T-helper 2 cell (primary cell): ENCODE data around the gene RERE.
"Not testable (repeated sequence)": the region's sequence is repeated elsewhere in the genome, so short reads cannot be mapped to it uniquely, and the experiment has no call there.

Experiments used
- DNase-seq, 5 experiments: peaks; one replicate each; pipeline versions ENCODE4 v3.0.0 to v3.0.0-alpha.2; 2012 to 2022

Gene RERE

DNA sequence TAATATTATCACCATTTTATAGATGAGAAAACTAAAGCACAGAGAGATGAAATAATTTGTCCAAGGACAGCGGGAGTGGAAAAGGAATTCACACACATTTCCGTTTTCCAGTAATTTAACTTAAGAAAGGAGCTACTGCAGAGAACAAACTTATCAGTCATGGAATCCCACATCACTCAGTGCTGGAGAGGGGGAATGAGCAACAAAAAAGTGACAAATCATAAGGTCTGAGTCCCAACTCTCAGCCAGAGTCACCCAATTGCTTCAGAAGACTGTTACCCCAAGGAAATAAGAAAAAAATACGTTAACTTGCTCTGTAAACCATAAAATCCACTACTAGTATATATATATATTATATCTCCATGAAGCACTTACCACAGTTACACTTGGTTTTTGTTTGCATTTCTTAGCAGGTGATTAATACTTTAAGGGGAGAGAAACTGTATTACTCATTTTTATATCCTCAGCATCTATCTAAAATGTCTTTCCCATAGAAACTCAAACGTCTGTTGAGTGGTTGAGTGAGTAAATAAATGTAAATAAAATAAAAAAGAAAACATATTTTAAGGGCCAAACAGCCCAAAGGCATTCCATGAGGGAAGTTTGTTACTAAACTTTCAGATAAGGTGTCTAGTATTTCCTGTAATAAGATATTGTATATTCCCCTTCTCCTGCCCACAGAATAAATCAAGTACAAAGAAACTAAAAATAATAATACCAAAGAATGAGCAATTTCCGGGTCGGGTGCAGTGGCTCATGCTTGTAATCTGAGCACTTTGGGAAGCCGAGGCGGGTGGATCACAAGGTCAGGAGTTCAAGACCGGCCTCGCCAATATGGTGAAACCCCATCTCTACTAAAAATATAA, 422.8 kb downstream of the RERE start:
- peak in 2 of 5 experiments; percentile 20 to 28 for DNase-seq

DNA sequence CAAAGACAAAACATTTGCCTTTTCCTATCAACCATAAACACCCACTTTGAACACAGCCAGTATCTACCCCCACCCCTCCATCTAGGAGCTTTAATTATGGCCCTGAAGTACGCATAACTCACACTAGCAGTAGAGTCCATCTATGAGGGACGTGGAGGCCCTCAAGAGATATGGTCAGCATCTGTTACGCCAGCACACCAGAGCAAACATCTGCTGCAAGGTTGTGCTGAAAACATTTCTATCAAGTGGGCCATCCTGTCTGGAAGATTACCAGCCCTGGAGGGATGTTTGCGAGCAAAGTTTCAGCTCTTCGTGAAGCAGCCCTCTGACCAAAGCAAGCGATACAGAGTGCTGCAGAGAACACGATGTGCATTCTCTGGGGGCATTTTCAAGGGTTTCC, 424.9 kb downstream of the RERE start:
- DNase-seq: no peak

DNA sequence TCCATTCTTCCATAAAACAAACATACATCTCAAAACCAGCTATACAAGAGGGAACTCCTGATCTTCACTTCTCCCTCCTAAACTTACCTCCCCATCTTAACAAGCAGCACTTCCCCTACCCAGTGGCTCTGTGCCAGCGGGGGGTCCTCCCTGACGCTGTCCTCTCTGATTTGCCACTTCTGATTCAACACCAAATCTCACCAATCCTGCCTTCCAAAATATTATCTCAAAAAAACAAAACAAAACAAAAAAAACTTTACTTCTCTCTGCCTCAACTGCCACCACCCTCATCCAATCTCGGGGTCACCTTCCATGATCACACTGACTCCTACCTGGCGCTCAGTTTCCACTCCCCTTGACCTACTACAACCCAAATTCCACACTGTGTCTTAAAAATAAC, 426.7 kb downstream of the RERE start:
- no peak for DNase-seq

DNA sequence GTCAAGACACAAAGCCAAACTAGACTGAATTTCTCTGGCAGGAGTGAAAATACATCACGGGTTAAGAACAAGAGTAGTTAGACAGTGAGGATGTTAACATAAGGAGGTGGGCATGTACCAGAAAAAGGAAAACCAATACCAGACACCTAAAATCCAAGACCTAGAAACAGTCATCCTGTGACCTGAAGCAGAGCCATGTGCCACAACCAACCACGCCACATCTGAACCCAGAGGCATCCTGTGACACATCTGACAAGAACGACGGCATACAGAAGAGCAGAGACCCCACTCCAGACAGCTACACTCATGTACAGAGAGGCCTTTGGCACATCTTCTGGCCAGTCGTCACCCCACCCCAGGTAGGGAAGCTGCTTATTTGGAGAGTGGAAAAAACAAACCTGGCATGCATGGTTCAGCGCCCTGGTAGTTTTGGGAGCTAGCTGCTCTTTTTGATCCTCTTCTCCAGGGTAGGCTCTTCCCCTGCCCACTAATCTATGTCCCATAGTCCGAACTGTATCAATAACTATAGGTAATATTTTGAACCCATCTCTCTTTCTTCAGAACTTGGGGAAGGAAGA, 427.4 kb downstream of the RERE start:
- peak in 1 of 5 experiments; percentile 60 for DNase-seq

DNA sequence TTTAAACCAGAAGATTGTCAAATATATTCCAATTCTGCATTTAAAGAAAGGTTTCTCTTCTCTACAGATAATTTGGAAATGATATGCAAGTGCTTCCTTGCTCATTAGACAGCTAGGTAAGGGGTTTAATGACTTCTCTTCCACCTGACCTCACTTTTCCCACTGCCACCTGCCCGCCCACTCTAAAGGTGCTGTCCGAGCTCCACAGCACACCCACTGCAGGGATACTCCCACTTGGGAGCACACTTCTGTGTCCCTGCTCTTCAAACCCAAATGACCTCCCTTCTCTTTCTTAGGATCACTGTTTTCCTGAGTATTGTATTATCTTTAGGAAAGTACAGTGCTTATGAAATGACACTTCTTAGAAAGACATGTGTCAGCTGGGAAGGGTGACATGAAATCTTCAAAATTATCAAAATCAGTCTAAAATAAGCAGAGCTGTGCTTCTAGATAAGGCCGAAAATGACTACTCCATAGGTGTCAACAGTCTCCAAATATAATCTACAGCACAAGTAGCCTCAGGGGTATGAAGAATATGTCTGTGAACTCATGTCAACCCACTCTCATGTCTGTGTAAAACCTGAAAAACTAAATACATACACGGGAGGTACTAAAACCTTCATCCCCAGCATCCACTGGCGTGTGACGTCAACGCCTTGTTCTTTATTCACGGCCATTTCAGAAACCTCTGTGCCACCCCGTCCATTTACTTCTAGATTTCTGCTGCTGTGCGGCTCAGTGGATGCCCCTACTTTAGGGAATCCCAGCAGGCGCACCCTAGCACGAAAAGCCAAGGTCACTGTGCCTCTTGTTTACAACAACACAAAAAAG, 428.5 kb downstream of the RERE start:
- DNase-seq: no peak

DNA sequence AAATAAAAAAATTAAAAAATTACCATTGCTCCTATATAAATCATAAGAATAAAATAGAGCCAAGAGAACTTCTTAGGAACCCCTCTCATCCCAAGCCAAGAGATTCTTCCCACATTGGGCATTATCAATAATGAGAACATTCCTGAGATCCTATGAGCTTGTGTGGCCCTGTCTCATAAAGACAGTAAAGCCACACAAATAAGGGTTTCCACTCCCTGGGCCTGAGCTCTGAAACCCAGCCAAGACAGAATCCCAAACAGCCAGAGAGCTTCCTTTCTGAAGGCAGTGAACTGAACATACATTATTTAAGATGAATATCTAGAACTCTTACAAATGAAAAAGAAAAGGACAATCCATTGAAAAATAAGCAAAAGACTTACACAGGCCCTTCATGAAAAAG, 431.2 kb downstream of the RERE start:
- DNase-seq: no peak

DNA sequence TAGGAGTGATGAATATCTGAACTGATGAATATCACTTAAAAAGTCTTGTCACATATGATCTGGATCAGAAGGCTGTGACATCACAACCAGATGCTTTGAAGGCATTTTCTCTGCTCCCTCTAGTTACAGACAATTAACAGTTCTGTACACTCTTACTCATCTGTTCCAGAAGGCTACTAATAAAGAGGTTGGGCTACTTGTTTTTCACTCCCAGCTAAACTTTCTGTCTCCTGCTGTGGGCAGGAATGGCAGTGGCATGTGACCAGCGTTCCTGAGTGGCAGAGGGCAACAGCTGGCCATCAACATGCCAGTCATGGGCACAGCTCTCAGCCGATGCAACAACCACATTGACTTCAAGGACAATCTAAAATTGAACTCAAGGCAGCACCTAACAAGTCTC, 432.9 kb downstream of the RERE start:
- DNase-seq: peak in 1 of 5 experiments; percentile 29

DNA sequence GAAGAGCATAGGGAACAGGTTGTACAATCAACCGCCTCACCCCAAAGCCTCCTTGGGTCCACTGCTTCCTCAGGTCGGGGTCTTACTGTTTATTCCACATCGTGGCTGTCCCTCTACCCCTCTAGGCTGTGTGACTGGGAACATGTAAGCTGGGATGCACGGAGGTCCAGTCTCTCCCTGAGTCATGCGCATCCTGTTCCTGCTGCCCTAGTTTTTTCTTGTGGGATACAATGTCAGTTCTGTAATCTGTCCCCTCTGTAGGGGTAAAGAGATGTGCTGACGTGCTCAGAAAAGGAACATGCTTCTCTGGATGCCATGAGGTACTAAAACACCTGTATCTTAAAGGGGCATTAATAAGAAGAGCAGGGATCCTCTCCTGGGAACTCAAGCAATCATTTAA, 433.4 kb downstream of the RERE start:
- DNase-seq: no peak

DNA sequence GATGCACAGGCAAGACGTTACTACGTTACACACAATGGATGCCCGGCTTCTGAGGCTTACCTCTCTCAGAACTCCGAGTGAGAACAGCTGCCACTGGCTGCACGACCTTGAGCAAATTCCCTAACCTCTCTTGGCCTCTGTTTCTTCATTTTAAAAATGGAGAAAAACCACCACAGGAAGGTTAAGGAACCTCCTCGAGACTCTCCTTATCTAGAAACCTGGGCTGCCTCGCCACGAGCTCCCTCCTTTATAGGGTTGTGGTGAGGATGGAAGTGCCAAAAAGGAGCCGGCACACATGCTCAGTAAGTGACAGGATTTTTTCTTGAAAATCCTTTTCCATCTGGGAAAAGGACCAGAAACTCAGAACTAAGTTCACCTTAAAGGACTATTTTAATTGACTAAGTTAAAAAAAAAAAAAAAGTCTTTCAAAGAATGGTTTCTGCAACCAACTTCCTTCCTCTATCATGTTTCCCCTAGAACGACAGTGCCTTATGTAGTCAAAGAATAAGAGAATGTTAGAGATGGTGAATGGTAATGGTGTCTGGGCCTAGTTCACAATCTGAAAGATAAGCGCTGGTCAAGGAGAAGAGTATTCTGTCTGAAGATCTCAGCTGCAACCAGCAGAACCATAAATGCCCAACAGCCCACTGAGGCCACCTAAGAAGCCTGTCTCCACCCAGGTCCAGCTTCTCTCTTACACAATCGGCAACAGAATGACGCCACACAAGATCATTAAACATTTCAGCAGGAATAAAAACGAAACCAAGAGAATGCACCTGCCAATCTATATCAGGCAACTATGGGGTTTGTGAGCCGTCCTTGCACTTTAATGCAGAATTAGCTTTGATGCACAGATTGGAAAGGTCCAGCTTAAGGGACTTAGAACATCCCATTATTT, 434.6 kb downstream of the RERE start:
- DNase-seq: peak in 1 of 5 experiments; percentile 50

DNA sequence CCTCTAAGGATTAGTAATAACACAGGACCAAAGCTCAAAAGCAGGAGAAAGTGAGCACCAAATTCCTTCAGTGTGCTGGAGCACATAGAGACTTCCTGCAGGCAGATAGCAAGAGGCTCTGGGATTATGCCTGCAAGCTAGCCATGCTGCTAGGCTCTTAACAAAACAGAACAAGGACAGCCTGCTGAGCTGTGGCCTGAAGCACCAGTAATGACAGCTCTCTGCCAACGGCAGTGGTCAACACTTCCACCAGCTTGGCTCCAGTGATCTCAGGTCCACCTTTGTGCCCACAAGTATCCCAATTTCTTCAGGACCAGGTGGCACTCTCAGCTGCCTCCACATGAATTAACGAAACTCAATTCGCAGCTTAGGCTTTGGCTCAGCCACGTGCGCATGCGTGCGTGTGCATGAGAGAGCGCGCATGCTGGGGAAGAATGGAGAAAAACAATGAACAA, 435.4 kb downstream of the RERE start:
- no peak for DNase-seq

DNA sequence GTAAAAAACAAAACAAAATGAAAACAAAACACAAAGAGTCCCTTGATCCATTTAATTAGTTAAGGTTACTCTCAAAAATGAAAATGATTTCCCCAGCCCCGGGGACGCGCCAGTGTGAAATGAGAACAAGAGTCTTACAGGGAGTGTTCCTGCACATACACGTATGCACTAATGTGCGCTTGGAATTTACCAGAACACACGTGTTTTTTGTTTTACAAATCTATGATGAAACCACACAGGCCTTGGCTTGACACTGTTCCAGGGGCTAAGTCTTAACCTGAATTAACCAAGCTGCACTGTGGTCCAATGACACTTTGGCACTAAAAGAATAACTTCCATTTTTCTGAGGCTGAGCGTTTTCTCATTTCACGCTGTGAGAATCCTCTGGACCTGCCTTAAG, 435.8 kb downstream of the RERE start:
- no peak for DNase-seq

DNA sequence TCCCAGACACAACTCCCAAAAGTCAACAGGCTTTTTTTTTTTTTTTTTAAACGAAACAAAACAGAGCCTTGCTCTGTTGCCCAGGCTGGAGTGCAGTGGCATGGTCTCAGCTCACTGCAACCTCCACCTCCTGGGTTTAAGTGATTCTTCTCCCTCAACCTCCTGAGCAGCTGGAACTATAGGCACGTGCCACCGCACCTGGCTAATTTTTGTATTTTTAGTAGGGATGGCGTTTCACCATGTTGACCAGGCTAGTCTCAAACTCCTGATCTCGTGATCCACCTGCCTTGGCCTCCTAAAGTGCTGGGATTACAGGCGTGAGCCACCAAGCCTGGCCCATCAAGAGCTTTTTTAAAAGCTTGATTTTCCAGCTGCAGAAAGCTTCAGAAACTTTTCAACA, 437.1 kb downstream of the RERE start:
- DNase-seq: not testable (repeated sequence)

DNA sequence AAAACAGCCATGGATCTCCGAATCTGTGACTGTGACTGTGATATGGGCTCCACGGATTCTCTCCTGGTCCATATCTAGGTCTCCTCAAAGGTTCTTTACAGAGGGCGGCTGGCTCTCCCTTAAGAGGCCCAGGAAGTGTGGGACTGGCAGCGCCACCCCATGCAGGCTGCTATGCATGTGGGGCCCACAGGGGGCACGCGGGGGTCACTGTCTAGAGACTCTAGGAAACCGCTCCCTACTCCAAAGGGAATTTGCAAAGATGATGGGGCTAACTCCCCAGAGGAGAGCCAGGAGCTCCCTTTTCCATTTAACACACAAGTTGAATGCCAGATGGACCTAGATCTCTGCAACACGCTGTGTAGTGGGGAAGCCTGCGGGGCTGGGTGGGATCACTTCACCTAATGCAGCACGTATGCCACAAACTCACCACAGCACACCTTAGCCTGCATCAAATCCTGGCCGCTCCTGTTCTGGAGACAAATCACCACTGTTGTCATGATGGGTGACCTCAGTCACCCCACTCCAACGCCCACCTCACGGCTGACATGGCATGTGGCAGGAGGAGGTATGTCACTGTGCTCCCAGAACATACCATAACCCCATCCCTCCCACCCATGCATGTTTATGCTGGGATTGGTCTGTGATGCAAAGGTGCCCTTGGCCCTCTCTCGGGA, 437.8 kb downstream of the RERE start:
- no peak for DNase-seq

DNA sequence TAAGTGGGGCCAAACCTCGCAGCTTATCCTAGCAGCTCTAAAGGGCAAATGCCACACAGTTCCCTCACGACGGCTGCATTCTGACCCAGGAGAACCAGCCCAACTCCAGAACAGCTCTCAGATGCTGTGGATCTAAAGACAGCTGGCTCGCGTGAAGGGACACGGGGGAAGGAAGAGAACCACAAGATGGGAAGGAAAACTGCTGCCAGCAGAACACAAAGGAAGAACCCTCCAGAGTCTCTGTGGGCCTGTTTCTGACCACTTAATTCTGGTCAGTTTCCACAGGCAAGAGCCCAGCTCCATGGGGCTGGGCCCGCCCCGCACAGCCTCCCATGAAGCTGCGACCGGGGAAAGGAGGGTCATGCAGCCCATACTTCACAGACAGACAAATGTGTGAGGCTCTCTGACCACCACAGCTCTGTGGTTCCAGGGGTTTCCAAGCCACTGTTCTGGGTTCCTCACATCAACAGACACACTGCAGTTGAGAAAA, 438.4 kb downstream of the RERE start:
- DNase-seq: no peak

DNA sequence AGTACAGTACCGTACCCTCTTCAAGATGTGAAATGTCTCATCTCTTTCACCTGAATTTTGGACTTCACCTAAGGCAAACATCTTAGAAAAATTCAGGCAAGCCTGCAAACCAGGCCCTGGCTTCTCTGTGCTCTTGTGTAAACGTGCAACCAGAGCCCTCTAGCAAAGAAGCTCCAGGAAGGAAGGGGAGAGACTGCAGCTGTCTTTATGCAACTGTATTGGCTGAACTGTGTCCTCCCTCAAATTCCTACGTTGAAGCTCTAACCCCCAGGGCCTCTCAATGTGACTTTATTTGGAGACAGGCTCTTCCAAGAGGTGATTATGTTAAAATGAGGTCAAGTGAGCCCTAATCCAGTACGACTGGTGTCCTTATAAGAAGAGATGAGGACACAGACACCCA, 439.3 kb downstream of the RERE start:
- DNase-seq: no peak

DNA sequence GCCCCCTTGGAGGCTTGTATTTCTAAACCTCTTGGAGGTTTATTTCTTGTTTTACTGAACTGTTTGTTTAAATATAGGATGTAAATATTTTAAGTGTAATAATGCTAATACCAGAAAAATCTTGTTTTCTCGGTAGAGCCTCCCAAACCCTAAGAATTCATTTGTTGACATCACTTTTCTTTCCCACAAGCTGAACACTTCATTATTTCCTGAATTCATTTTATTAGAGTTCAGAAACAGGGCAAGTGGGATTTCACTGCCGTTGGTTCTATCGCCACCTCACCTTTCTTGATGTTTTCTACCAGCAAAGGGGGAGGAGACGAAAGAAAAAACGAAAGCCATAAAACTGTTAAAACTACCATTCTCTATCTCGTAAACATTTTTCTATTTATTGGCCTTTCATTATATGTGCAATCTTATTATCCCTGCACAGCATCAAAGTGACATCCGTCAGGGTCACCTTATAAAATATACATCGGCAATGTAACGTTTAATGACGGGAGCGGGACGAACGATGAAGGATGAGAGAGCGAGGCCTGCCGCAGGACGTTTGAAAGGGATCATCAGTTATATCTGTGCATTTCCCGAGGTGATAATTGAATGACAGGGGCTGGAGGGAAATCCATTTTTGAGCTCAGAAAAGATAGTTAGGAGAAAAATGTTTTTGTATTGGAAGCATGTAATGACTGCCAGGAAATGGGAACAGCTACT, 440.0 kb downstream of the RERE start:
- no peak for DNase-seq

DNA sequence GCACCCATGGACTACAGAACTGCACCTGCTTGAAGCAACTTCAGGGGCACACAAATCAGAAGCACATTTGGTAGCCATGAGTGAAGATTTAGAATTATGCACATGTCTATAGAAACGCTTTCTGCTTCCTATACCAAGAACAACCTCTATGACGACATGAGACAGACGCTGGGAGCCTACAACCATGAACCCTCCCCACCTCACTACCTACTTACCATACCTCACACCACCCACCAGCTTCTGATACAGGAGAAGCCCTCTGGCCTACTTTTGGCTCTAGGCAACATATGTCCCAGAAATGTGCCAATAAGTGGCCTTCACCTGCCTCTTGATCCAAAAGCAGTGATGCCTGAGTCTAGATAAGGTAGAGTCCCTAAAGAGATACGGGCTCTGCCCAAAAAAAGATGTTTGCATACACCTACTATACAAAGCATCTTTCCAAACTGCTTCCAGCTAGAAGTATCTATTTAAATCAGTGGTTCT, 441.0 kb downstream of the RERE start:
- DNase-seq: no peak

DNA sequence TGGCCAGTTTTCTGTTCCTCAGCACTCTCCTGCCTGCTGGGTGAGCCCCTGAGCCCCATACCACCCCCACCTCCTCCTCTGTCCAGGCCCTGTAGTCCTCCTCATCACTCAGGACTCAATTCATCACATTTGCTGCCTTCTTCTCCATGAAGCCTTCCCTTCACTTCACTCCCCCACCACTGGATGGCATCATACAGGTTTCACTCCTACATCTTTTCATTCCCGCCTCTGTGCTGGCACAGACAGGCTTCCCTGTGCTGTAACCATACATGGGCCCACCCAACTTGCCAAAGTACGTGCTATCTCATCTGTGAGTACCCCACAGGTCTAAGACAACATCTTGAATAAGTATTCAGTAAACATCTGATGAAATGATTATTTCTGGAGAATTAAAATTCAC, 442.6 kb downstream of the RERE start:
- peak in 1 of 5 experiments; percentile 40 for DNase-seq

DNA sequence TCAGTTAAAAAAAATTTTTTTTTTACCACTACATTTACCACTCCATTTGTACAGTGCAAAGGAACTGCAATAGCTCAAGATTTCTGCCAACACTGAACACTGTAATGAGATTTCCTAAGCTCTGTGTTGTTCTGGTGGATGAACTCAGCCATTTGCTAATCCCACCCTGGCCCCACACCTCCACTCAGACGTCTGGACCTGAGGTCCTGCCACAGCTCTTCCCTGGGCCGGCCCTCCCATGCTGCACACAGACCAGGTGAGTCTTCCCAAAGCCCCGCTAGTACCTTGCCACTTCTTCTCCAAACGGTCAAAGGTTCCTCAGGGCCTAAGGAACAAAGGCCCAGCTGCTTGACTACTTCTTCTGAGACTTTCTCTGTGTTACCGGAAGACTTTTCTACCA, 443.1 kb downstream of the RERE start:
- DNase-seq: no peak

DNA sequence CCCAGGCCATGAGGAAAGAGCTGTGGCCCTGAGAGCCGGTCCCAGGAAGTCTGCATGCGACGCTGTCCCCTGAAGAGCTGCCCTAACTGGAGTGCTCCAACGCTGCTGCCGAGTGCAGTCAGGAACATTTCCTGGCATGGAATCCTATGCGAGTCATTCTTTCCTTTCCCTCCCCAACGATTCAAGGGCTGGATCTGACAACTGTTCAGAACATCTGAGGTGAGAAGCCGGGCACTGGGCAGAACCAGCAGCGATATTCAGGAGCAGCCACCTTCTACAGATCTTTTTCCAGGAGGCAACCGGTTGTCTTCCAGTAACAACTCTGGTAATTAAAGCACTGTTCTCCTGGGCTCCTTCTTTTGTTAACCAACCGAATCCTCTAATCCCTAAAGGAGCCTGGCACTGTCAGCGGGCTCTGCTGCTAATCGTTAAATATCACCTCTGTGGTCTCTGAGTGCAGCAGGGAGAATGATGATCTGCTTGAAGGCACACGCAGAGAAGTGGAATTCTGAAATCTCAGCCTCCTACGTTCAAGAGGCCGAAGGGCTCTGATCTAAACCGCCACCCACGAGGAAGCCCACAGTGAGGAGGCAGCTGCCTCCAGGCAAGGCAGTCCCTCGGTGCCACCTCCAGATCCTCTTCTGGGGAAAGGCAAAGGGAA, 443.7 kb downstream of the RERE start:
- no peak for DNase-seq
